Measurements from ENCODE around the gene PCDHGA5. TPM values are rescaled to one million over a fixed set of nuclear protein-coding genes. Genes with fewer than 3 reads are reported as not detected.
"Not testable (repeated sequence)": the region's sequence is repeated elsewhere in the genome, so short reads cannot be mapped to it uniquely, and the experiment has no call there.

The PCDHGA5 gene
- total and polyA plus RNA-seq, 4 donors, result 0.25 to 11.5 (median 4.4) TPM

DNA sequence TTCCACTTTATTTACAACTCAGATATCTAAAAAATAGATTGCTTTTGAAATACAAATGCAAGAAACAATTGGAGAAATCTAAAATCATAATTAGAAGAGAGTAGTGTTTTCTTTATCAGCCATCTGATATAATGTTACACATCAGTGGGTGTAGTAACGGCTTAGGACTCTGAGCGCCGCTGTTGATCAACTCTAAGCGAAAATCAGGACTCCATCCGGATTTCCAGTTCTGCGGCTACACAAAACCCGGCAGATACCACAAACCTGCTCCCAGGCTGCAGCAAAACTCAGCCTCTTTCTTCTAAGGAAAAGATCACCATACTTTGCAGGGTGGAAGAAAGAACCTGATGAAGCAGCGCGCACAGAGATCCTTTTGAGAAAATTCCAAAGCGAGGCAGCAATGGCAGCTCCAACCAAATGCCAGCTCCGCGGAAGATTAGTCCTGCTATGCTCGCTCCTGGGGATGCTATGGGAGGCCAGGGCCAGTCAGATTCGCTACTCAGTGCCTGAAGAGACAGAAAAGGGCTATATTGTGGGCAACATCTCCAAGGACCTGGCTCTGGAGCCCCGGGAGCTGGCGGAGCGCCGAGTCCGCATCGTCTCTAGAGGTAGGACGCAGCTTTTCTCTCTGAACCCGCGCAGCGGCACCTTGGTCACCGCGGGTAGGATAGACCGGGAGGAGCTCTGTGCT lies 38.7 kb downstream of the PCDHGA5 start, which contains the start of gene PCDHGA9:
Gene PCDHGA9 (plus strand): TSS at position 226 of the 691 bp plus-strand sequence. CDS start 175 bp downstream, at position 401.
- Histone ChIP-seq H3K4me1 (ENCODE audit: control insufficient read depth in 1 of 2, insufficient read depth in 2 of 2, low read length in 2 of 2) (no peaks in the 10 kb centered on the region), H3K4me3 (ENCODE audit: low read length in 2 of 2) (no peak within 1 kb of the TSS), H3K9me3 (ENCODE audit: control insufficient read depth, low read length) (peaks cover 35% of the 10 kb centered on the region), H3K27ac (ENCODE audit: low read depth in 1 of 2, low read length in 2 of 2) (no peak within 1 kb of the TSS), H3K36me3 (ENCODE audit: control insufficient read depth in 1 of 2, insufficient read depth in 2 of 2, low read length in 1 of 2) (no peaks in the 10 kb centered on the region), H3K27me3 (ENCODE audit: control insufficient read depth in 1 of 2, insufficient read depth in 2 of 2, low read length in 1 of 2) (no peaks in the 10 kb centered on the region)
- ATAC-seq (ENCODE audit: low FRiP score) (no peak), DNase-seq (peak in 1 of 2 donors; percentile 68)
- intact Hi-C loops (cut with DNase I), result no loop called here
- WGBS, 2 donors, result 14 to 15% methylated on average over 27 of the region's 27 CpGs

DNA sequence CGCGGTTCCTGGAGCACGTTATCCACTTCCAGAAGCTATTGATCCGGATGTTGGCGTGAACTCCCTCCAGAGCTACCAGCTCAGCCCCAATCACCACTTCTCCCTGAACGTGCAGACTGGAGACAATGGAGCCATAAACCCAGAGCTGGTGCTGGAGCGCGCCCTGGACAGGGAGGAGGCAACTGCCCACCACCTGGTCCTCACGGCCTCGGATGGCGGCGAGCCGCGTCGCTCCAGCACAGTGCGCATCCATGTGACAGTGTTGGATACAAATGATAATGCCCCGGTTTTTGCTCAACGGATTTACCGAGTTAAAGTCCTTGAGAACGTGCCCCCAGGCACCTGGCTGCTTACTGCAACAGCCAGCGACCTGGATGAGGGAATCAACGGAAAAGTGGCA lies 39.4 kb downstream of the PCDHGA5 start:
- Histone ChIP-seq H3K27me3 (ENCODE audit: control insufficient read depth in 1 of 2, insufficient read depth in 2 of 2, low read length in 1 of 2) (no peaks in the 10 kb centered on the region), H3K36me3 (ENCODE audit: control insufficient read depth in 1 of 2, insufficient read depth in 2 of 2, low read length in 1 of 2) (no peaks in the 10 kb centered on the region), H3K4me3 (ENCODE audit: low read length in 2 of 2) (no peak overlapping the region), H3K27ac (ENCODE audit: low read depth in 1 of 2, low read length in 2 of 2) (no peak overlapping the region), H3K9me3 (ENCODE audit: control insufficient read depth, low read length) (peaks cover 39% of the 10 kb centered on the region), H3K4me1 (ENCODE audit: control insufficient read depth in 1 of 2, insufficient read depth in 2 of 2, low read length in 2 of 2) (no peaks in the 10 kb centered on the region)
- no peak for DNase-seq
- WGBS, 2 donors, result 20 to 26% methylated on average over 22 of the region's 22 CpGs
- ATAC-seq (ENCODE audit: low FRiP score), result no peak
- intact Hi-C loops (cut with DNase I), result no loop called here

DNA sequence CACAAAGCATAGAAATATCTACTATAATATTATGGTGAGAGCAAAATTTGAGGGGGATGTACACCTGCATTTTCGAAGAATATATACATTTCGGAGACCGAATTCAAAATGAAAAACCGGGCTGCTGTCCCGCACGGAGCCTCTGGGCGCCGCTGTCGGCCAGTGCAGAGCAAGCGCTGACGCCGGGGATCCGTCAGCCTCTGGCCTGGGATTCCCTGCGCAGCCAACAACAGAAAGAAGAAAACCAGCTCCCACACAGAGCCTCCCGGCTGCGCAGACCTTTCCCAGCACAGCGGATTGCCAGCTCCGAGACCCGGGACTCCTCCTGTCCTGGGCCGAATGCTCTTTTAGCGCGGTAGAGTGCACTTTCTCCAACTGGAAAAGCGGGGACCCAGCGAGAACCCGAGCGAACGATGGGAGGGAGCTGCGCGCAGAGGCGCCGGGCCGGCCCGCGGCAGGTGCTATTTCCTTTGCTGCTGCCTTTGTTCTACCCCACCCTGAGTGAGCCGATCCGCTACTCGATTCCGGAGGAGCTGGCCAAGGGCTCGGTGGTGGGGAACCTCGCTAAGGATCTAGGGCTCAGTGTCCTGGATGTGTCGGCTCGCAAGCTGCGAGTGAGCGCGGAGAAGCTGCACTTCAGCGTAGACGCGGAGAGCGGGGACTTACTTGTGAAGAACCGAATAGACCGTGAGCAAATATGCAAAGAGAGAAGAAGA lies 44.0 kb downstream of the PCDHGA5 start, which contains the start of gene PCDHGB6:
Gene PCDHGB6 (plus strand): TSS at position 232 of the 716 bp plus-strand sequence. CDS start 182 bp downstream, at position 414.
- H3K4me1 ChIP-seq (ENCODE audit: control insufficient read depth in 1 of 2, insufficient read depth in 2 of 2, low read length in 2 of 2); H3K36me3 ChIP-seq (ENCODE audit: control insufficient read depth in 1 of 2, insufficient read depth in 2 of 2, low read length in 1 of 2); H3K4me3 ChIP-seq (ENCODE audit: low read length in 2 of 2); H3K27me3 ChIP-seq (ENCODE audit: control insufficient read depth in 1 of 2, insufficient read depth in 2 of 2, low read length in 1 of 2); H3K27ac ChIP-seq (ENCODE audit: low read depth in 1 of 2, low read length in 2 of 2): not testable (repeated sequence)
- WGBS, 2 donors, result 9 to 12% methylated on average over 46 to 51 of the region's 51 CpGs
- DNase-seq, result peak in 1 of 2 donors; percentile 80
- intact Hi-C loops (cut with DNase I), result loop anchor here in 1 of 2 donors (5.0 kb wide), 1 partner anchor 149 kb away; no protein-coding TSS in a partner anchor
- H3K9me3 ChIP-seq (ENCODE audit: control insufficient read depth, low read length), result peaks cover 38% of the 10 kb centered on the region
- ATAC-seq (ENCODE audit: low FRiP score), result peak; percentile 63

DNA sequence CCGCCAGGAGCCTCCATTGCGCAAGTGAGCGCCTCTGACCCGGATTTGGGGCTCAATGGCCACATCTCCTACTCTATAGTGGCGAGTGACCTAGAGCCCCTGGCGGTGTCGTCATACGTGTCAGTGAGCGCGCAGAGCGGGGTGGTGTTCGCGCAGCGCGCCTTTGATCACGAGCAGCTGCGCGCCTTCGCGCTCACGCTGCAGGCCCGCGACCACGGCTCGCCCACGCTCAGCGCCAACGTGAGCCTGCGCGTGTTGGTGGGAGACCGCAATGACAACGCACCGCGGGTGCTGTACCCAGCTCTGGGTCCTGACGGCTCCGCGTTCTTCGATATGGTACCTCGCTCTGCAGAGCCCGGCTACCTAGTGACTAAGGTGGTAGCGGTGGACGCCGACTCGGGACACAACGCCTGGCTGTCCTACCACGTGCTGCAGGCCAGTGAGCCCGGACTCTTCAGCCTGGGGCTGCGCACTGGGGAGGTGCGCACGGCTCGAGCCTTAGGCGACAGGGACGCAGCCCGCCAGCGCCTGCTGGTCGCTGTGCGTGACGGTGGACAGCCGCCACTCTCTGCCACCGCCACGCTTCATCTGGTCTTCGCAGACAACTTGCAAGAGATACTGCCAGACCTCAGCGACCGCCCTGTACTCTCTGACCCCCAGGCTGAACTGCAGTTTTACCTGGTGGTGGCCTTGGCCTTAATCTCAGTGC lies 45.8 kb downstream of the PCDHGA5 start:
- H3K4me1 ChIP-seq (ENCODE audit: control insufficient read depth in 1 of 2, insufficient read depth in 2 of 2, low read length in 2 of 2), result no peaks in the 10 kb centered on the region
- H3K4me3 ChIP-seq (ENCODE audit: low read length in 2 of 2), result no peak overlapping the region
- no peaks in the 10 kb centered on the region for H3K36me3 ChIP-seq (ENCODE audit: control insufficient read depth in 1 of 2, insufficient read depth in 2 of 2, low read length in 1 of 2)
- peaks cover 37% of the 10 kb centered on the region for H3K9me3 ChIP-seq (ENCODE audit: control insufficient read depth, low read length)
- intact Hi-C loops (cut with DNase I), result loop anchor here (5.0 to 10.0 kb wide), 3 partner anchors 115 to 155 kb away; no protein-coding TSS in a partner anchor
- 18 to 23% methylated on average over 64 of the region's 64 CpGs for WGBS, 2 donors
- H3K27ac ChIP-seq (ENCODE audit: low read depth in 1 of 2, low read length in 2 of 2), result no peak overlapping the region
- H3K27me3 ChIP-seq (ENCODE audit: control insufficient read depth in 1 of 2, insufficient read depth in 2 of 2, low read length in 1 of 2), result no peaks in the 10 kb centered on the region
- ATAC-seq (ENCODE audit: low FRiP score), result no peak
- DNase-seq, result peak in 1 of 2 donors; percentile 54

DNA sequence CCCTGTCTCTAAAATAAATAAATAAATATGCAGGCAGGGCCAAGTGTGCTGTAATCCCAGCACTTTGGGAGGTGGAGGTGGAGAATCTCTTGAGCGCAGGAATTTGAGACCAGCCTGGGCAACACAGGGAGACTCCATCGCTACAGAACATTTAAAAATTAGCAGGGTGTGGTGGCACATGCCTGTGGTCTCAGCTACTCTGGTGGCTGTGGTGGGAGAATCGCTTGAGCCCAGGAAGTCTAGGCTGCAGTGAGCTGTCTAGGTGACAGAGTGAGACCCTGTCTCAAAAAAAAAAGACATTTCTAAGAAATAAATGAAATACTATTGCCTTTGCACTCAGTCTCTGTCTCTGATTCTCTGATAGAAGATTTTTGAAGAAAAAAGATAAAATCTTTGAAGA lies 47.6 kb downstream of the PCDHGA5 start:
- Histone ChIP-seq H3K27me3 (ENCODE audit: control insufficient read depth in 1 of 2, insufficient read depth in 2 of 2, low read length in 1 of 2) (no peaks in the 10 kb centered on the region), H3K36me3 (ENCODE audit: control insufficient read depth in 1 of 2, insufficient read depth in 2 of 2, low read length in 1 of 2) (no peaks in the 10 kb centered on the region), H3K9me3 (ENCODE audit: control insufficient read depth, low read length) (peaks cover 34% of the 10 kb centered on the region), H3K27ac (ENCODE audit: low read depth in 1 of 2, low read length in 2 of 2) (no peak overlapping the region), H3K4me1 (ENCODE audit: control insufficient read depth in 1 of 2, insufficient read depth in 2 of 2, low read length in 2 of 2) (no peaks in the 10 kb centered on the region), H3K4me3 (ENCODE audit: low read length in 2 of 2) (no peak overlapping the region)
- 59% methylated on average over 3 of the region's 3 CpGs for WGBS, 2 donors
- DNase-seq (no peak), ATAC-seq (ENCODE audit: low FRiP score) (no peak)
- intact Hi-C loops (cut with DNase I), result loop anchor here in 1 of 2 donors (10.0 kb wide), 2 partner anchors 113 to 153 kb away; no protein-coding TSS in a partner anchor

DNA sequence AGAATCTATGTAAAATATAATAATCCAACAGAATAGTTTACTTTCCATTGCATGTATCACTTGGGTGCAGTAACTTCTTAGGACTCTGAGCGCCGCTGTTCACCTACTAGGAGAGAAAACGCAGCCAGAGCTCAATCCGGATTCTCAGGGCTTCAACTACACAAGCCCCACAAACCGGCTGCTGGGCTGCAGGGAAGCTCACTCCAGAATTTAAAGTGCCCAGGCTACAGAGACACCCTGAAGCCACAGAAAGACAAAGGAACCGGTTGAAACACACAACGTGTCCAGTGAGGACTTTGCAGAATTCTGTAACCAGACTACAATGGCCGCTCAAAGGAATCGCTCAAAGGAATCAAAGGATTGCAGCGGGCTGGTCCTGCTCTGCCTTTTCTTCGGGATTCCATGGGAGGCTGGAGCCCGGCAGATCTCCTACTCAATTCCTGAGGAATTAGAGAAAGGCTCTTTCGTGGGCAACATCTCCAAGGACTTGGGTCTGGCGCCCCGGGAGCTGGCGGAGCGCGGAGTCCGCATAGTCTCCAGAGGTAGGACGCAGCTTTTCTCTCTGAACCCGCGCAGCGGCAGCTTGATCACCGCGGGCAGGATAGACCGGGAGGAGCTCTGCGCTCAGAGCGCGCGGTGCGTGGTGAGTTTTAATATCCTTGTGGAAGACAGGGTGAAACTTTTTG lies 49.0 kb downstream of the PCDHGA5 start, which contains the start of gene PCDHGA10:
Gene PCDHGA10 (plus strand): TSS at position 134 of the 686 bp plus-strand sequence. CDS start 189 bp downstream, at position 323.
- Histone ChIP-seq H3K9me3 (ENCODE audit: control insufficient read depth, low read length) (peaks cover 36% of the 10 kb centered on the region), H3K27ac (ENCODE audit: low read depth in 1 of 2, low read length in 2 of 2) (no peak within 1 kb of the TSS), H3K4me1 (ENCODE audit: control insufficient read depth in 1 of 2, insufficient read depth in 2 of 2, low read length in 2 of 2) (no peaks in the 10 kb centered on the region), H3K27me3 (ENCODE audit: control insufficient read depth in 1 of 2, insufficient read depth in 2 of 2, low read length in 1 of 2) (no peaks in the 10 kb centered on the region), H3K4me3 (ENCODE audit: low read length in 2 of 2) (no peak within 1 kb of the TSS), H3K36me3 (ENCODE audit: control insufficient read depth in 1 of 2, insufficient read depth in 2 of 2, low read length in 1 of 2) (no peaks in the 10 kb centered on the region)
- intact Hi-C loops (cut with DNase I), result loop anchor here in 1 of 2 donors (10.0 kb wide), 2 partner anchors 112 to 152 kb away; no protein-coding TSS in a partner anchor
- DNase-seq (peak in 1 of 2 donors; percentile 61), ATAC-seq (ENCODE audit: low FRiP score) (no peak)
- 14 to 19% methylated on average over 31 of the region's 31 CpGs for WGBS, 2 donors

DNA sequence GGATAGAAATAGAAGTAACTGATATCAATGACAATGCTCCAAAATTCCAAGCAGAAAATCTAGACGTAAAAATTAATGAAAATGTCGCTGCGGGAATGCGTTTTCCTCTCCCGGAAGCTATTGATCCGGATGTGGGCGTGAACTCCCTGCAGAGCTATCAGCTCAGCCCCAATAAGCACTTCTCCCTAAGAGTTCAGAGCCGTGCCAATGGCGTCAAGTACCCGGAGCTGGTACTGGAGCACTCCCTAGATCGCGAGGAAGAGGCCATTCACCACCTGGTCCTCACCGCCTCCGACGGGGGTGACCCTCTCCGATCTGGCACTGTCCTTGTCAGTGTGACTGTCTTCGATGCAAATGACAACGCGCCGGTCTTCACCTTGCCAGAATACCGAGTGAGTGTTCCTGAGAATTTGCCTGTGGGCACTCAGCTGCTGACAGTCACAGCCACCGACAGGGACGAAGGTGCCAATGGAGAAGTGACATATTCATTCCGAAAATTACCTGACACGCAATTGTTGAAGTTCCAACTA lies 49.6 kb downstream of the PCDHGA5 start:
- H3K4me3 ChIP-seq (ENCODE audit: low read length in 2 of 2), result no peak overlapping the region
- ATAC-seq (ENCODE audit: low FRiP score) (no peak), DNase-seq (peak in 1 of 2 donors; percentile 49)
- peaks cover 37% of the 10 kb centered on the region for H3K9me3 ChIP-seq (ENCODE audit: control insufficient read depth, low read length)
- H3K27me3 ChIP-seq (ENCODE audit: control insufficient read depth in 1 of 2, insufficient read depth in 2 of 2, low read length in 1 of 2), result no peaks in the 10 kb centered on the region
- H3K36me3 ChIP-seq (ENCODE audit: control insufficient read depth in 1 of 2, insufficient read depth in 2 of 2, low read length in 1 of 2), result no peaks in the 10 kb centered on the region
- 23% methylated on average over 25 of the region's 25 CpGs for WGBS, 2 donors
- intact Hi-C loops (cut with DNase I), result loop anchor here in 1 of 2 donors (10.0 kb wide), 2 partner anchors 111 to 151 kb away; no protein-coding TSS in a partner anchor
- H3K27ac ChIP-seq (ENCODE audit: low read depth in 1 of 2, low read length in 2 of 2), result no peak overlapping the region
- H3K4me1 ChIP-seq (ENCODE audit: control insufficient read depth in 1 of 2, insufficient read depth in 2 of 2, low read length in 2 of 2), result no peaks in the 10 kb centered on the region

All from aorta (tissue), 5 donors.